22Rv1 (cell line): ENCODE results near the gene MMP15.

Experiments used
- ZFX ChIP-seq: fragments of 450-650 bp; IDR thresholded peaks from 2 replicates; pipeline ENCODE4 v1.6.1; 2017; ENCODE audit warnings: antibody characterized with exemption, borderline replicate concordance
- TF ChIP-seq, protein P1 (sequence below): fragments of 450-650 bp; IDR thresholded peaks from 2 replicates; pipeline ENCODE4 v1.5.1; 2017; ENCODE audit warnings: mild to moderate bottlenecking

DNA sequence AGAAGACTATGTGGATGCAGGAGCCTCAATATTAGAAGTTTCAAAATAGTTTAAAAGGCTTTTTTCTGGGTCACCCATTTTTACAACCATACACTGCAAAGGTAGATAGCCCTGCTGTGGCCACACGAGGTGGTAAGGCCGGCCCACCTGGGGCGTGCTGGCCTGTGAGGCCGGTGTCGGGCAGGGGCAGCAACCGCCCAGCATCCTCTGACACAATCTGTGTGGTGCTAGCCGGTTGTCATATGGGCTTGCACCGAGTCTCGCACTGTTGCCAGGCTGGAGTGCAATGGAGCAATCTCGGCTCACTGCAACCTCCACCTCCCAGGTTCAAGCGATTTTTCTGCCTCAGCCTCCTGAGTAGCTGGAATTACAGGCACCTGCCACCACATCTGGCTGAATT, 59.6 kb downstream of the MMP15 start:
- TF ChIP-seq, protein P1, sequence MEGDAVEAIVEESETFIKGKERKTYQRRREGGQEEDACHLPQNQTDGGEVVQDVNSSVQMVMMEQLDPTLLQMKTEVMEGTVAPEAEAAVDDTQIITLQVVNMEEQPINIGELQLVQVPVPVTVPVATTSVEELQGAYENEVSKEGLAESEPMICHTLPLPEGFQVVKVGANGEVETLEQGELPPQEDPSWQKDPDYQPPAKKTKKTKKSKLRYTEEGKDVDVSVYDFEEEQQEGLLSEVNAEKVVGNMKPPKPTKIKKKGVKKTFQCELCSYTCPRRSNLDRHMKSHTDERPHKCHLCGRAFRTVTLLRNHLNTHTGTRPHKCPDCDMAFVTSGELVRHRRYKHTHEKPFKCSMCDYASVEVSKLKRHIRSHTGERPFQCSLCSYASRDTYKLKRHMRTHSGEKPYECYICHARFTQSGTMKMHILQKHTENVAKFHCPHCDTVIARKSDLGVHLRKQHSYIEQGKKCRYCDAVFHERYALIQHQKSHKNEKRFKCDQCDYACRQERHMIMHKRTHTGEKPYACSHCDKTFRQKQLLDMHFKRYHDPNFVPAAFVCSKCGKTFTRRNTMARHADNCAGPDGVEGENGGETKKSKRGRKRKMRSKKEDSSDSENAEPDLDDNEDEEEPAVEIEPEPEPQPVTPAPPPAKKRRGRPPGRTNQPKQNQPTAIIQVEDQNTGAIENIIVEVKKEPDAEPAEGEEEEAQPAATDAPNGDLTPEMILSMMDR: no peak
- TF ChIP-seq ZFX: no peak
